ENCODE measurements around the gene PEX14.

The PEX14 gene

GRCh38 chr1:10671622-10672342 lies 197.0 kb downstream of the PEX14 start:
- no peak for DNase-seq

- no peak for DNase-seq
Measured at GRCh38 chr1:10672343-10673050, 197.7 kb downstream of the PEX14 start.

GRCh38 chr1:10673109-10673711 lies 198.5 kb downstream of the PEX14 start:
- no peak for DNase-seq

DNA sequence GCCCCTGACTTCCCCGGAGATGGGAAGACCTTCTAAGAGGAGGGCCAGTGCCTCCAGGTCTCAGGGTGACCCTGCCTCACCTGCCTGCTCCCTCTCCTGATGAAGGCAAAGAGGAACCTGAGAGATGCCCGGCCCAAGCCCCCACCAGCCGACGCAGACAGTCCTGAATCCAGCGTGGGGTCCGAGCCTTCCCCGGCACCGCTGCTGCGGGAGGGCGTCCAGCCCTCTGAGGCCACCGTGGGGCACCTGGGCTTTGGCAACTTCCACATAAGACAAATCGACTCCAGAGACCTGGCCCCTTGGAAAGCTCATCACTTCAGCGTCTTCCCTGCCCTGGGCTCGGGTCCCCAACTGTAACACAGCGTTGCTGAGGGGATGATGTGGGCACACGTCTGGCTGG lies 199.5 kb downstream of the PEX14 start:
- DNase-seq, result no peak

DNA sequence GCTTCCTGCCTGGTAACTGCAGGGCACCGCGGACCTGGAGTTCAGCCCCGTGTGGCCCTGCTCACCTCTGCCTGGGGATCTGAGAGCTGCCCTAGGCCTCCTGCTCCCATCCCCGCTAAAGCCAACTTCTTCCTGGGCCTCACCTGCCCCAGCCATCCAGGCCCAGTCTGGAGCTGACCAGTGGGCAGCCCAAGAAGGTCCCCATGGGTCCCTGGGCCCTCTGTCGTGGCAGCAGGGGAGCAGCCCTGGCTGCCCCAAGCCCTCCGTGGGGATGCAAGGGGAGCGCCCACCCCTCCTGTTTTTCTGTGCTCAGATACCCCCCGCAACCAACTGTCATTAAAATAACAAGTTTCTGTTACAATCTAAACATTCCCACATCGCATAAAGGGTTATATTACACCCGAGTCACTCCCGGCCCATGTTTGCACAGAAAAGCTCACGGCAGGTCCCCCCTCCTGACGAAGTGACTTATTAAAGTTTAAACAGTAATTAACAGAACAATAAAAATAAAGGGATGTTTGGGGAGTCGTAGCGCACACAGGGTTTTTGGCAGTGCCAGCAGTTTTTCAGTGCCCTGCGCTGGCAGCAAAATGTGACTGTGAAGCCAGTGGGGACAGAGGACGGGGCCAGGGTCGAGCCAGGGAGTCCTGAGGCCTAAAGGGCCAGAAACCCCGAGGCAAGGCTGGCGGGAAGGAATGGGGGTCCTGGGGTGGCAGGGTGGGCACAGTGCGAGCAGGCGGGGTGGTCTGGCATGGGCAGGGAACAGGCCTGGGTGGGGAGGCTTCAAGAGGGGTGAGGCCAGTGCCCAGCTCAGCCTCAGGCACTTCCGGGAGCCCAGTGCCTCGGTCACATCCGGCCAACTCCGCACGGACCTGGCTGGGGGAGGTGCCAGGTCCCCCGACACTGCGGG lies 200.2 kb downstream of the PEX14 start:
- DNase-seq, result no peak

DNA sequence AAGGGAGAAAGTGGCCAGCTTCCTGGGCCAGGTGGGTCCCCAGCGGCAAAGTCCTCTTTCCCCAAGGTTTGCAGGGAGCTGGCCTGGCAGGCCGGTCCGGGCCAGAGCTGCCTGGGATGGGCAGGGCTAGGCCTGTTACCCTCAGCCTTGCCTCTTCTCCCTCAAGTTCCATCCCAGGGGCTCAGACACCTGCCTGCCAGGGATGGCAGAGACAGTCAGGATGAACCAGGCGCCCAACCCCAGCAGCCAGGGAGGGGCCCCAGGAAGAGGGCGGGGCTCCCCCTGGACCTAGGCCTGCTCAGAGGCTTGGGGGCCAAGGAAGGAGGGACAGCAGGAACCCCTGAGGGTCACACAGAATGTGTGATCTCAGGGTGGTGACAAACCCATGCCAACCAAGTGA lies 201.1 kb downstream of the PEX14 start:
- DNase-seq, result no peak

- no peak for DNase-seq
Measured at GRCh38 chr1:10676963-10677362, 202.2 kb downstream of the PEX14 start.

DNA sequence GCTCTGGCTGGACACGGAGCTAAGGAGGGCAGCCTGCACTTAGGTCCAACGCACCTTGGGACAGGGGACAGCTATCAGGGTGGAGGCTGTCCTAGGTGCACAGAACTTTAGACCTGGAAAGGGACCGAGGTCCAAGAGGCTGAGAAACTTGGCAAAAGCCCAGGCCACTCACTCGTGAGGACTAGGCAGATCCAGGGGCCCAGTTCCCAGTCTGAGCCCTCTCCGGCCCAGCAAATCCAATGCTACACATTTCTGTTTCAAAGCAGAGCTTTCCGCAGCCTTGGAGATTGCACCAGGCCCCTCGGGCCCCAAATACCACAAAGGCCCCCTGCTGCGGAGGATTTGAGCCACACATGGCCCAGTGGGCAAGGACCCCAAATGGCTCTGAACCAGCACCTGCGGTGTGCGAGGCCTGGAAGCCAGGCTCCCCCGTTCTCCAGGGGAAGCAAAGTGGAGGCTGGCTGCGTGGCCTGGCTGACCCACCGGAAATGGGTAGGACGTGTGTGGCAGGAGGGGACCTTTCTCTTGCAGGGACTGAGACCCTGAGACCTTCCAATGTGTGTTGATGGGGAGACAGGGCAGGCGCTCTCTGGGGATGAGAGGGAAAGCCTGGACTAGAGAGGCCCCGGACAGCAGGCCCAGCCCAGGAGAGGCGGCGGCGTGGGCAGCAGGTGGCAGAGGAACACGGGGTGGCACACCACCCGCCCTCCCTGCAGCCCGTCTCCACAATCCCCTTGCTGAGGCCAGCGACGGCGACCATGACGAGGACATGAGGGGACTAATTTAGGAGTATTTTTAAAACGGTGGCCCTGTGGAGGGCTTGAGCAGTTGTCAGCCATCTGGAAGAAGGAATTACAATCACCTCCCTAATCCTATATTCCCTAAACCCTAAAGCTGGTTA lies 203.0 kb downstream of the PEX14 start:
- DNase-seq, result no peak

DNA sequence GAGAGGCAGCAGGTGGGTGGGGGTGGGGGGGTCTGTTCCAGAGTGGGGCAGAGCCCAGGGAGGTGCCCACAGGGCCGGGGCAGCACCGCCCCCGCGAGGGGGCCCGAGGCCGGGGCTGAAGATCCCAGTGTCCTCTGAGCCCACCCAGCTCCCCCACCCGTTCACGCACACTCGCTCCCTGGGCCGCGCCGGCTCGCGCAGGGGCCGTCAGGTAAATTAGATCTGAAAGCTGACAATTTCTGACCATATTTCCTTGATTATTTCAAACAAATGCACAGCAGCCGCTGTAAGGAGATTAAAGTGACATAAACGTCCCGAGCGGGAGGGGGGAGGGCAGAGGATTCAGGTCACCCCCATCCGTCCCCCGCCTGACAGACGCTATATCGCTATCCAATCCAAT lies 203.7 kb downstream of the PEX14 start:
- no peak for DNase-seq

- DNase-seq, result no peak
Measured at GRCh38 chr1:10678852-10679251, 204.1 kb downstream of the PEX14 start.

DNA sequence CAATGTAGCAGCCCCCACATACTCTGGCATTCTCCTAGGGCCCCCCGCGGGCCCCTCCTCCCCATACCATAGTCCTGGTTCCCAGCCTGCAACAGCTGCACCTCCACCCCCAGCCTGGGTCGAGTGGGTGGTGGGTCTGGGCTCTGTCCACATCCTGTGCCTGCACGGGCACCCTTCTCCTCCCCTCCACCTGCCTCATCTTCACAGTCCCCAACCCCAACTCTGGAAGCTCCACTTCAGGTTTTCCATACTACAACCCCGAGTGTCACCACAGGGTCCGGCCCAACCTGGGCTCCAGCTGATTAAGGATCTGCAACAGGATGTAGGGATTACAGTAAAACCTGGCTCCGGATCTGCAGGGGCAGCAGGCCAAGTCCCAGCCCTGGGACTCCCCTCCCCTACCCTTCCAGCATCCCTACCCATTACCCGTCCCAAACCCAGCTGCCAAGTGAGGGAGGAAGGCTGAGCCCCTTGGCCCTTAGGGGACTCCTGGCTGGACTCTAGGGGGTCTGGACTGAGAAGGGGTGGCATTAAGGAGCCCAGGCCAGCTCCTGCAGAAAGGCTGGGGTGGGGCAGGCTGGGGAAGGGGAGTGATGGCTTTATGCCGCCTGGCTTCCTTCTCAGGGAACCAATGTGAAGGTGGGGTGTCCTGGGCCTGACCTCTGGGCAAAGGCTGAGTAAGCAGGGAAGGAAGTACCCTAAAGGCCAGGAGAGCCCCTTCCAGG lies 204.9 kb downstream of the PEX14 start:
- DNase-seq, result no peak

All from NCI-H1436 treated with DMSO at 0.1 percent for 48 hours (cell line).